Neuronal stem cell (in vitro differentiated cells): ENCODE measurements around the gene CCDC80.
A peak's percentile ranks its signal among the peaks of the same experiment; 100 is the strongest.

ENCODE experiments used
- DNase-seq: peaks from one replicate; pipeline ENCODE4 v3.0.0-alpha.2; 2013; ENCODE audit warnings: low spot score
- H2AFZ ChIP-seq: one replicate; pipeline ENCODE4 v1.6.1; 2013; ENCODE audit warnings: mild to moderate bottlenecking, low read length, inconsistent platforms
- H2AK5ac ChIP-seq: 2 replicates; pipeline ENCODE4 v1.6.1; 2013; ENCODE audit warnings: low read depth, mild to moderate bottlenecking, inconsistent platforms, low read length, moderate library complexity, mixed read lengths
- H2BK120ac ChIP-seq: 2 replicates; pipeline ENCODE4 v1.6.1; 2013; ENCODE audit warnings: low read depth, mild to moderate bottlenecking, inconsistent platforms, low read length, moderate library complexity, mixed read lengths
- H2BK12ac ChIP-seq: one replicate; pipeline ENCODE4 v1.6.1; 2013; ENCODE audit warnings: low read length, inconsistent platforms
- H2BK15ac ChIP-seq: 2 replicates; pipeline ENCODE4 v1.6.1; 2013; ENCODE audit warnings: mild to moderate bottlenecking, low read length, inconsistent platforms, mixed read lengths
- H2BK5ac ChIP-seq: one replicate; pipeline ENCODE4 v1.6.1; 2013; ENCODE audit warnings: inconsistent platforms, mild to moderate bottlenecking, low read length, moderate library complexity
- H3K14ac ChIP-seq: one replicate; pipeline ENCODE4 v1.6.1; 2013; ENCODE audit warnings: low read length, inconsistent platforms
- H3K18ac ChIP-seq: 2 replicates; pipeline ENCODE4 v1.6.1; 2013; ENCODE audit warnings: low read length, inconsistent platforms
- H3K23ac ChIP-seq: 2 replicates; pipeline ENCODE4 v1.6.1; 2013; ENCODE audit warnings: low read depth, mild to moderate bottlenecking, mixed read lengths, low read length, inconsistent platforms; ENCODE audit not compliant: poor library complexity
- H3K27ac ChIP-seq: replicated peaks from 3 replicates; pipeline ENCODE4 v1.5.1; 2013; ENCODE audit warnings: low read length, inconsistent platforms
- H3K27me3 ChIP-seq, 3 experiments: 2 replicates each; pipeline ENCODE4 v1.6.1; 2013; ENCODE audit warnings: low read length in 3 of 3, mild to moderate bottlenecking in 2 of 3, inconsistent platforms in 1 of 3, low read depth in 1 of 3, mixed read lengths in 1 of 3, moderate library complexity in 1 of 3; ENCODE audit not compliant: control insufficient read depth in 3 of 3, insufficient read depth in 3 of 3
- H3K36me3 ChIP-seq, 2 donors: replicated peaks in 1 of 2; 2 replicates each; pipeline ENCODE4 v1.6.1; 2013; ENCODE audit warnings: low read length in 2 of 2; ENCODE audit not compliant: control insufficient read depth in 2 of 2, insufficient read depth in 2 of 2
- H3K4ac ChIP-seq: 2 replicates; pipeline ENCODE4 v1.6.1; 2013; ENCODE audit warnings: inconsistent platforms, mild to moderate bottlenecking, low read length, moderate library complexity
- H3K4me1 ChIP-seq, 2 donors: 1 replicate in 1 of 2; 2 replicates in 1 of 2; pipeline ENCODE4 v1.6.1; 2013; ENCODE audit warnings: low read length in 2 of 2, low read depth in 1 of 2; ENCODE audit not compliant: control insufficient read depth in 2 of 2, insufficient read depth in 1 of 2
- H3K4me2 ChIP-seq: one replicate; pipeline ENCODE4 v1.6.1; 2013; ENCODE audit warnings: mild to moderate bottlenecking, low read length, inconsistent platforms; ENCODE audit not compliant: insufficient read depth, poor library complexity, severe bottlenecking
- H3K4me3 ChIP-seq, 2 donors: 2 replicates each; pipeline ENCODE4 v1.5.1; 2013; ENCODE audit warnings: low read length in 2 of 2, mild to moderate bottlenecking in 2 of 2, inconsistent platforms in 1 of 2, moderate library complexity in 1 of 2
- H3K79me1 ChIP-seq: one replicate; pipeline ENCODE4 v1.6.1; 2013; ENCODE audit warnings: low read depth, mild to moderate bottlenecking, inconsistent platforms, low read length, moderate library complexity
- H3K9ac ChIP-seq: one replicate; pipeline ENCODE4 v1.6.1; 2013; ENCODE audit warnings: mild to moderate bottlenecking, low read depth, low read length, inconsistent platforms; ENCODE audit not compliant: poor library complexity
- H3K9me3 ChIP-seq, 2 donors: replicated peaks in 1 of 2; 2 replicates each; pipeline versions ENCODE3 to v1.6.1; 2013; ENCODE audit warnings: low read length in 2 of 2, mild to moderate bottlenecking in 2 of 2, inconsistent platforms in 1 of 2, low read depth in 1 of 2, mixed read lengths in 1 of 2, moderate library complexity in 1 of 2; ENCODE audit not compliant: control insufficient read depth in 2 of 2, insufficient read depth in 1 of 2
- H4K8ac ChIP-seq: one replicate; pipeline ENCODE4 v1.6.1; 2013; ENCODE audit warnings: low read depth, mild to moderate bottlenecking, inconsistent platforms, low read length, moderate library complexity
- H4K91ac ChIP-seq: one replicate; pipeline ENCODE4 v1.6.1; 2013; ENCODE audit warnings: low read length, low read depth, mild to moderate bottlenecking, inconsistent platforms; ENCODE audit not compliant: poor library complexity
- whole genome bisulfite sequencing, 2 donors: extraction: QIAGEN DNeasy Blood & Tissue Kit; methylation state at CpG; one replicate each; pipeline ENCODE4 v1.1.7; 2013; ENCODE audit warnings: missing lambda C conversion rate in 2 of 2, mixed read lengths in 1 of 2; ENCODE audit not compliant: insufficient read length in 2 of 2, insufficient replicate concordance in 1 of 2; ENCODE audit errors: extremely low coverage in 2 of 2; 5-methylcytosine and 5-hydroxymethylcytosine counted together

CCDC80 gene

GRCh38 chr3:112676659-112677234 lies 35.8 kb upstream of the CCDC80 start:
- Histone ChIP-seq H3K4me1 (peaks cover 3 to 5% of the 10 kb centered on the region in 2 donors), H2AK5ac (no peak overlapping the region), H2BK120ac (no peak overlapping the region), H2BK12ac (no peak overlapping the region), H4K91ac (no peak overlapping the region), H3K4me3 (no peak overlapping the region), H3K23ac (no peak overlapping the region), H3K14ac (no peak overlapping the region), H3K27ac (no peak overlapping the region), H3K18ac (no peak overlapping the region), H2BK5ac (no peak overlapping the region), H3K9me3 (no peaks in the 10 kb centered on the region), H2AFZ (peak overlapping the region; percentile 86), H3K9ac (no peak overlapping the region), H3K79me1 (no peaks in the 10 kb centered on the region), H3K4ac (no peak overlapping the region), H3K27me3 (no peaks in the 10 kb centered on the region), H3K4me2 (no peak overlapping the region), H4K8ac (no peak overlapping the region), H2BK15ac (no peak overlapping the region), H3K36me3 (no peaks in the 10 kb centered on the region)
- DNase-seq: no peak
- no CpG with 5 or more reads among the region's 6 CpGs for WGBS, 2 donors

- Histone ChIP-seq H3K18ac (no peak overlapping the region), H3K9me3 (no peaks in the 10 kb centered on the region), H3K79me1 (no peaks in the 10 kb centered on the region), H3K4me2 (no peak overlapping the region), H3K4ac (no peak overlapping the region), H4K91ac (no peak overlapping the region), H2BK5ac (no peak overlapping the region), H2AFZ (peak overlapping the region; percentile 86), H2BK120ac (no peak overlapping the region), H3K23ac (no peak overlapping the region), H3K14ac (no peak overlapping the region), H3K9ac (no peak overlapping the region), H2BK15ac (no peak overlapping the region), H3K36me3 (no peaks in the 10 kb centered on the region), H2AK5ac (no peak overlapping the region), H4K8ac (no peak overlapping the region), H3K4me3 (no peak overlapping the region), H3K27me3 (no peaks in the 10 kb centered on the region), H3K4me1 (peaks cover 3 to 5% of the 10 kb centered on the region in 2 donors), H3K27ac (no peak overlapping the region), H2BK12ac (no peak overlapping the region)
- no peak for DNase-seq
- no CpG with 5 or more reads among the region's 4 CpGs for WGBS, 2 donors
Observed at GRCh38 chr3:112675943-112676535, 35.1 kb upstream of the CCDC80 start.

GRCh38 chr3:112675349-112675748 lies 34.4 kb upstream of the CCDC80 start:
- no peak overlapping the region for H3K9ac ChIP-seq
- H3K4me2 ChIP-seq: no peak overlapping the region
- no peak for DNase-seq
- no peak overlapping the region for H3K23ac ChIP-seq
- H2BK12ac ChIP-seq: no peak overlapping the region
- no peaks in the 10 kb centered on the region for H3K79me1 ChIP-seq
- H3K4me3 ChIP-seq: no peak overlapping the region
- H3K36me3 ChIP-seq: no peaks in the 10 kb centered on the region
- no peak overlapping the region for H3K4ac ChIP-seq
- no peak overlapping the region for H3K18ac ChIP-seq
- no CpG with 5 or more reads among the region's 6 CpGs for WGBS, 2 donors
- no peak overlapping the region for H2BK120ac ChIP-seq
- no peak overlapping the region for H2BK5ac ChIP-seq
- H4K8ac ChIP-seq: no peak overlapping the region
- H2BK15ac ChIP-seq: no peak overlapping the region
- H2AFZ ChIP-seq: peak overlapping the region; percentile 34
- H3K4me1 ChIP-seq: peaks cover 3 to 5% of the 10 kb centered on the region in 2 donors
- no peak overlapping the region for H3K14ac ChIP-seq
- no peak overlapping the region for H3K27ac ChIP-seq
- H2AK5ac ChIP-seq: no peak overlapping the region
- no peaks in the 10 kb centered on the region for H3K9me3 ChIP-seq
- no peak overlapping the region for H4K91ac ChIP-seq
- H3K27me3 ChIP-seq: no peaks in the 10 kb centered on the region

GRCh38 chr3:112672716-112673541 lies 32.0 kb upstream of the CCDC80 start:
- Histone ChIP-seq H3K4me1 (peaks cover 3 to 5% of the 10 kb centered on the region in 2 donors), H3K36me3 (no peaks in the 10 kb centered on the region), H3K79me1 (no peaks in the 10 kb centered on the region), H3K9me3 (no peaks in the 10 kb centered on the region), H4K91ac (no peak overlapping the region), H3K4ac (no peak overlapping the region), H3K23ac (no peak overlapping the region), H2BK15ac (no peak overlapping the region), H3K4me2 (no peak overlapping the region), H2BK5ac (no peak overlapping the region), H2AK5ac (no peak overlapping the region), H3K14ac (no peak overlapping the region), H3K18ac (no peak overlapping the region), H2BK12ac (no peak overlapping the region), H4K8ac (no peak overlapping the region), H3K4me3 (no peak overlapping the region), H3K9ac (no peak overlapping the region), H2BK120ac (no peak overlapping the region), H2AFZ (no peak overlapping the region), H3K27me3 (no peaks in the 10 kb centered on the region), H3K27ac (no peak overlapping the region)
- DNase-seq: no peak
- no CpG with 5 or more reads among the region's 5 CpGs for WGBS, 2 donors
